Kidney epithelial cell (primary cell): ENCODE data around the gene OGFOD2. TPM values are rescaled to one million over a fixed set of nuclear protein-coding genes. Genes with fewer than 3 reads are reported as not detected.

Source experiments
- DNase-seq: peaks from one replicate; pipeline ENCODE4 v3.0.0-alpha.2; 2010; ENCODE audit warnings: low read depth
- H3K27me3 ChIP-seq: 2 replicates; pipeline ENCODE4 v1.6.0; 2011; ENCODE audit warnings: low read length; ENCODE audit not compliant: control insufficient read depth, insufficient read depth
- H3K36me3 ChIP-seq: 2 replicates; pipeline ENCODE4 v1.5.1; 2011; ENCODE audit warnings: low read length; ENCODE audit not compliant: control insufficient read depth, insufficient read depth
- H3K4me3 ChIP-seq: 2 replicates; pipeline ENCODE4 v1.5.1; 2011; ENCODE audit warnings: low read depth, mild to moderate bottlenecking, control low read depth, low read length
- total RNA-seq: library from RNA; depleted of rRNA; stranded (reverse); fragments of >200 nt; gene quantifications from 2 replicates; pipeline ENCODE4 v1.2.3, GENCODE V29; 2015
- TF ChIP-seq, protein P1 (sequence below): IDR thresholded peaks from 2 replicates; pipeline ENCODE4 v1.5.1; 2011; ENCODE audit warnings: mild to moderate bottlenecking, moderate library complexity, low read length, control low read depth, inconsistent platforms; ENCODE audit not compliant: insufficient read depth, poor library complexity, severe bottlenecking

OGFOD2 gene
- total RNA-seq, 1 donor from 2014 or later, result 13.0 TPM

DNA sequence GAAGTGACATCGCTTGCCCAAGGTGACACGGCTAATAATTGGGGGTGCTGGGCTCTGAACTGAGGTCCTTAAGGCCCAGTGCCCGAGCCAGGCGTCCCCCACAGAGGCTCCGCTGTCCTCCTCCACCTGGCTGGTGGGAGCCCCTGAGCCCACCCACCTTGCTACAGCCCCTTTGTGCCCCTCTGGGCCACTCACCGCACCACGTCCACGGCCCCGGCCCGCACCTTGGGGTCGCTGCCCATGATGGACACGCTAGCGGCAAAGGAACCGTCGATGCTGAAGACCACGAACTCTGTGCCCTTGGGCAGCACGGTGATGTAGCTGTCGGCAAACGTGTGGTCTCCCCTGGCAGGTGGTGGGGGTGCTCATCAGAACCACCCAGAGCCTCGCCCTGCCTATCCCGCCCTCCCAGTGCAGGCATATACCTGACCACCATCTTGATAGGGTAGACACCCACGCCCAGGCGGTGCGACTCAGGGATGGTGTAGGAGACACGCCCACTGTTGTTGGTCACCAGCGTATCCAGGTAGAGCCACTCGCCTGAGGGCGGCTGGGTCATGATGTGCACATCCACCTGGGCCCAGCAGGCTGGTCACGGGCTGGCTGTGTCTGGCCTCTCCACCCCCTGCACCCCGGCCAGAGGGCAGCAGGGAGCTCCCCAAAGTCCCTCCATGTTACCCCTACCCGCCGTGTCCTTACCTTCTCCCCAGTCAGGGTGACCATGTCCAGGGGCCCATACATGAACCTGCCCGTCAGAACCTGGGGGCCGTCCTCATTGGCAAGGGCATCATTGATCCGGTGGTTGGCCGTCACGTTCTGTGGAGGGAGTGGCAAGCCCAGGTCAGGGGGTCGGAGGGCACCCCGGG, 12.3 kb downstream of the OGFOD2 start:
- TF ChIP-seq, protein P1, sequence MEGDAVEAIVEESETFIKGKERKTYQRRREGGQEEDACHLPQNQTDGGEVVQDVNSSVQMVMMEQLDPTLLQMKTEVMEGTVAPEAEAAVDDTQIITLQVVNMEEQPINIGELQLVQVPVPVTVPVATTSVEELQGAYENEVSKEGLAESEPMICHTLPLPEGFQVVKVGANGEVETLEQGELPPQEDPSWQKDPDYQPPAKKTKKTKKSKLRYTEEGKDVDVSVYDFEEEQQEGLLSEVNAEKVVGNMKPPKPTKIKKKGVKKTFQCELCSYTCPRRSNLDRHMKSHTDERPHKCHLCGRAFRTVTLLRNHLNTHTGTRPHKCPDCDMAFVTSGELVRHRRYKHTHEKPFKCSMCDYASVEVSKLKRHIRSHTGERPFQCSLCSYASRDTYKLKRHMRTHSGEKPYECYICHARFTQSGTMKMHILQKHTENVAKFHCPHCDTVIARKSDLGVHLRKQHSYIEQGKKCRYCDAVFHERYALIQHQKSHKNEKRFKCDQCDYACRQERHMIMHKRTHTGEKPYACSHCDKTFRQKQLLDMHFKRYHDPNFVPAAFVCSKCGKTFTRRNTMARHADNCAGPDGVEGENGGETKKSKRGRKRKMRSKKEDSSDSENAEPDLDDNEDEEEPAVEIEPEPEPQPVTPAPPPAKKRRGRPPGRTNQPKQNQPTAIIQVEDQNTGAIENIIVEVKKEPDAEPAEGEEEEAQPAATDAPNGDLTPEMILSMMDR, result no peak
- Histone ChIP-seq H3K36me3 (no peaks in the 10 kb centered on the region), H3K27me3 (no peaks in the 10 kb centered on the region), H3K4me3 (no peak overlapping the region)
- DNase-seq, result no peak

DNA sequence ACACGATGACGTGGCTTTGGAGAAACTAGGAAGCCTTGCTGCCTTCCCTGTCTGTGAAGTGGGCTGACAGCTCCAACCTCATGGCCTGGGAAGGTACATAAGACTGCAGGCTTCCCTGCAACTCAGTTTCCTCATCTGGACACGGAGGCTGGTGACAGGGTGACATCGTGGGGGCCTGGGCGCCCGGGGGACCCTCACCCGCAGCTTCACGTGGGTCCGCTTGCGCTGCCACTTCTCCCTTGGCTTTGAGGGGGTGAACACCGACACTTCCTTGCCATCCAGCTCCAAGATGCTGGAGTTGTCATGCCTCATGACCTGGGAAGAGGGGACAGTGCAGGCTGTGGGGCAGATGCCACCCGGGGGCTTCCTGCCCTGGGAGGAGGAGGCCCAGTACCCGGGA, 13.0 kb downstream of the OGFOD2 start:
- Histone ChIP-seq H3K27me3 (no peaks in the 10 kb centered on the region), H3K4me3 (no peak overlapping the region), H3K36me3 (no peaks in the 10 kb centered on the region)
- DNase-seq, result no peak
- TF ChIP-seq, protein P1, result no peak

DNA sequence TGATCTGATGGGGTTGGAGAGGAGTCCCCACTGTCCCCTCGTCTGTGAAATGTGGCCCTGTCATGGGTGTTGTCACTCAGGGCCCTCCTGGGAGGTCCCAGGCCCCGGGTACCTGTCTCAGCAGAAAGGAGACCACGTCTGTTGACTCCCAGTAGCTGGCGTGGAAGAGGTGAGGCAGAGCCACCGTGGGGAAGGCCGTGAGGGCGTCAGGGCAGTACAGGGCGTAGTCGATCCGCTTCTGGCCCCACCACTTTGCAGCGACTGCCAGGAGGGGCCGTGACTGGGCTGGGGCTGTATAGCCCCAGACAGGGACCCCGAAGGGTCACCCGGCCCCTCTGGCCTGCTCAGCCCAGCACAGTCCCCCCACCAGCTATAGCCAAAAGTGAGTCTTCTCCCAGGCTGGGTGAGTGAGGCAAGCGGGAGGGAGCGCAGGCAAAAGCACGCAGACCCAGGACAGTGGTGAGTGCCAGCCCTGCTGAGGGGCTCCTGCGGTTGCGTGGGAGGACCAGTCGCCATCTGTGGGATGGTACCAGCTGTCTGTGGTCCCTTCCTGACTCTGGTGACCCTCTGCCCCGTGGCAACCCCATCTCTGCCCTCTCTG, 13.7 kb downstream of the OGFOD2 start:
- Histone ChIP-seq H3K36me3 (no peaks in the 10 kb centered on the region), H3K4me3 (no peak overlapping the region), H3K27me3 (no peaks in the 10 kb centered on the region)
- TF ChIP-seq, protein P1, result no peak
- DNase-seq, result no peak

DNA sequence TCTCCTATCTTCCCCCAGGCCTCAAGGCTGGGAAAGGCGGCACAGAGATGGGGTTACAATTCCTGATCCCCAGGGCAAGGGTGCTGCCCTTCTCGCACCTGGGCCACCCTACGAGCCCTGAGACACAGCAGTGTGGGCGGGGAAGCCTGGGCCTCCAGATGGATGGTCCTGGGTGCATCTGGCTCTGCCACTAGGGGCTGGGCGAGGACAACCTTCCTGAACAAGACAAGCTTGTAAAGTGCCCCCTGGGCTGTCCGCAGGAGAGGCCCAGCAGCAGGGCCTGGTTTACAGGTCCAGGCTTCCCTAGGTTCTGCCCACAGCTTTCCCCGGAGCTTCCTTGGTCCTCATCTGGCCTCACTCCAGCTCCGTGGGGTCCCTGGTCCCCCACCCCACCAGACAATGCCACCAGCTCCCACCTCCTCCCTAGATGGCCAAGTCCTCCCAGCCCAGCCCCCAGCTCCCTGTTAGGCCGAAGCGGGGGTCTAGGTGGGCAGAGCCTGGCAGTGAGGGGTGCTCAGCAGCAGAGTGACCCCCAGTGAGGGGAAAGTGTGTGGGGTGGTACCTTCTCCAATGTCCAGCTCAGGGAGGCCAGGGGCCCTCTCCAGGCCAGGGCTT, 14.3 kb downstream of the OGFOD2 start:
- DNase-seq, result no peak
- H3K4me3 ChIP-seq, result no peak overlapping the region
- no peaks in the 10 kb centered on the region for H3K36me3 ChIP-seq
- TF ChIP-seq, protein P1, result peak; percentile 9
- H3K27me3 ChIP-seq, result no peaks in the 10 kb centered on the region

DNA sequence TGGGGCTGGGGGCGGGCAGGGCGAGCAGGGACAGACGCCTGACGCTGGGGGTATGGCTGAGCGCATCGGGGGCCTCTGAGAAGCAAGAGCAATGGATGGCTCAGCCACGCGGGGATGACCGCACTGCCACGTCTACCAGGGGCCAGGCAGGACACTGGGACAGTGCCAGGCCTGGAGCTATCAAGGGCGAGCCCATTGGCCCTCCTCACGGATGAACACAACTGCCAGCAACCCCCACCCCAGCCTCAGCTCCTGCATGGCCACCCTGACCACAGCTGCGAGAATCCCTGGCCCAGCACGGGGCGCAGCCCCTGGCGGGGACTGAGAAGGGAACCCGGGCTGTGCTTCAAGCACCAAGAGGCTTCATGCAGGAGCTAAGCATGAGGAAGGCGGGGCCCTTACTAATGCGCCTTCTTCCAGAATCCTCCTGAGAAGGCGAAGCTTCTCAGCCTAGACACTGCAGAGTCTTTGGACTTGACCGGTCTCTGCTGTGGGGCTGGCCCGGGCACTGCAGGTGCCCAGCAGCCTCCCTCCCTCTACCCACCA, 14.9 kb downstream of the OGFOD2 start:
- no peaks in the 10 kb centered on the region for H3K36me3 ChIP-seq
- H3K27me3 ChIP-seq, result no peaks in the 10 kb centered on the region
- TF ChIP-seq, protein P1, result no peak
- no peak overlapping the region for H3K4me3 ChIP-seq
- DNase-seq, result no peak
